Kasumi-1 (cell line): ENCODE results near the gene PRKCE.

Experiments used
- DNase-seq, 2 experiments: peaks; one replicate each; lab custom pipeline; 2025; lab: John Stamatoyannopoulos, UW

Gene PRKCE

GRCh38 chr2:46229134-46230063, 577.9 kb downstream of the PRKCE start:
- DNase-seq: peak in 1 of 2 experiments; percentile 5

GRCh38 chr2:46230115-46230571, 578.7 kb downstream of the PRKCE start:
- no peak for DNase-seq

GRCh38 chr2:46230677-46231425, 579.4 kb downstream of the PRKCE start:
- DNase-seq: no peak

- no peak for DNase-seq
Measured at GRCh38 chr2:46231721-46232120, 580.2 kb downstream of the PRKCE start.

- DNase-seq: no peak
Measured at GRCh38 chr2:46232860-46233259, 581.4 kb downstream of the PRKCE start.

- no peak for DNase-seq
Measured at GRCh38 chr2:46236006-46236875, 584.8 kb downstream of the PRKCE start.

- DNase-seq: no peak
Measured at GRCh38 chr2:46236876-46237859, 585.7 kb downstream of the PRKCE start.
